Dendritic cell treated with granulocyte-macrophage colony-stimulating factor and Interleukin-4, amounts not matched to agents 40 ng/mL and 50 ng/mL, for 4 days (primary cell): ENCODE measurements around the gene SSNA1.

Experiments used
- H3K27ac Mint-ChIP-seq: one replicate; pipeline ENCODE4 v1.8.0; 2022; ENCODE audit warnings: mild to moderate bottlenecking, mixed read lengths
- H3K27me3 Mint-ChIP-seq: one replicate; pipeline ENCODE4 v1.8.0; 2022; ENCODE audit warnings: mild to moderate bottlenecking, mixed read lengths
- H3K36me3 Mint-ChIP-seq: one replicate; pipeline ENCODE4 v1.8.0; 2022; ENCODE audit warnings: low read depth, mixed read lengths
- H3K4me1 Mint-ChIP-seq: one replicate; pipeline ENCODE4 v1.8.0; 2022; ENCODE audit warnings: low read depth, mixed read lengths
- H3K4me3 Mint-ChIP-seq: one replicate; pipeline ENCODE4 v1.8.0; 2022; ENCODE audit warnings: mild to moderate bottlenecking, moderate library complexity, mixed read lengths
- H3K9me3 Mint-ChIP-seq: one replicate; pipeline ENCODE4 v1.8.0; 2022; ENCODE audit warnings: mixed read lengths
- intact Hi-C: fragments of 100-400 bp; cut with micrococcal nuclease; formaldehyde crosslinking; loops from one replicate; pipeline ENCODE4 v1.15.0; 2022

SSNA1 gene

DNA sequence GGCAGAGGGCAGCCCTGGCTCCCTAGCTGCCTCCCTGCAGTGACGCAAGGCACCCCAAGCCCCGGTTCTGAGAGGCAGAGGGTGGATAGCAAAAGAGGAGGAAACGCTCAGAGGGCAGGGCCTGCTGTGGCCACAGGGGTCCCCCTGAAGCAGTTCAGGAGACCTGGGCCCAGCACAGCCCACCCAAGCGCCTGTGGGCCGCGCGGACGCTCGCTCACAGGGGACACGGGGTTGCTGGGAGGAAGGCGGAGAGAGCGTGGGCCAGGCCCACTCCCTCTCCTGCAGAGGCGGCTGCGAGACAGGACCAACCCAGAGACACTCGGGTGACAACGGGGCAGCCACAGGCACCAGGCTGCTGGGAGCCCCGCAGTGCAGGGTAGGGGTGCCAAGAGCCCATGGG, 8.7 kb upstream of the SSNA1 start:
- Mint-ChIP-seq H3K4me1 (peaks cover 5% of the 10 kb centered on the region), H3K4me3 (no peak overlapping the region), H3K36me3 (peaks cover 79% of the 10 kb centered on the region), H3K27me3 (peaks cover 2% of the 10 kb centered on the region), H3K27ac (no peak overlapping the region), H3K9me3 (no peaks in the 10 kb centered on the region)
- intact Hi-C loops, result loop anchor here (10.0 kb wide), 1 partner anchor 55 kb away; no protein-coding TSS in a partner anchor

GRCh38 chr9:137180491-137180890, 8.0 kb upstream of the SSNA1 start:
- H3K27me3 Mint-ChIP-seq, result peaks cover 2% of the 10 kb centered on the region
- peaks cover 87% of the 10 kb centered on the region for H3K36me3 Mint-ChIP-seq
- intact Hi-C loops, result no loop called here
- no peak overlapping the region for H3K4me3 Mint-ChIP-seq
- H3K27ac Mint-ChIP-seq, result no peak overlapping the region
- peaks cover 7% of the 10 kb centered on the region for H3K4me1 Mint-ChIP-seq
- H3K9me3 Mint-ChIP-seq, result no peaks in the 10 kb centered on the region

DNA sequence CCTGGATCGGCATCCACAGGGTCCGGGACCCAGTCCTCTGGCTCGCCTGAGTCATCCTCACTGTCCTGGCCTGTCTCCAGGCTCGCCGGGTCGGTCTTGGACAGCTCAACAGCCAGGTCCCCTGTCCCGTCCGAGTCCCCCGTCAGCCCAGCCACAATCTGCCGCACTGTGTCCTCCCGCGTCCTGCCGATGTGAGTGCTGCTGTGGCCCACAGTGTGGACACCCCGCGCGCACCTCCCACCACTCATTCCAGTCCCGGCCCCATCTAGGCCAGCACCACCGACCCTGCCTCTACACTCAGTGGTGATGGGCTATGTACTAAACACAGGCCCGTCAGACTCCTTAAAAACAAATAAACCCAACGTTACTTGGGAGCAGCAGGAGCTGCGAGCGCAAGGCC, 6.8 kb upstream of the SSNA1 start:
- no peaks in the 10 kb centered on the region for H3K27me3 Mint-ChIP-seq
- no peaks in the 10 kb centered on the region for H3K9me3 Mint-ChIP-seq
- H3K27ac Mint-ChIP-seq, result no peak overlapping the region
- H3K36me3 Mint-ChIP-seq, result peaks cover 98% of the 10 kb centered on the region
- peaks cover 16% of the 10 kb centered on the region for H3K4me1 Mint-ChIP-seq
- H3K4me3 Mint-ChIP-seq, result no peak overlapping the region
- intact Hi-C loops, result no loop called here

DNA sequence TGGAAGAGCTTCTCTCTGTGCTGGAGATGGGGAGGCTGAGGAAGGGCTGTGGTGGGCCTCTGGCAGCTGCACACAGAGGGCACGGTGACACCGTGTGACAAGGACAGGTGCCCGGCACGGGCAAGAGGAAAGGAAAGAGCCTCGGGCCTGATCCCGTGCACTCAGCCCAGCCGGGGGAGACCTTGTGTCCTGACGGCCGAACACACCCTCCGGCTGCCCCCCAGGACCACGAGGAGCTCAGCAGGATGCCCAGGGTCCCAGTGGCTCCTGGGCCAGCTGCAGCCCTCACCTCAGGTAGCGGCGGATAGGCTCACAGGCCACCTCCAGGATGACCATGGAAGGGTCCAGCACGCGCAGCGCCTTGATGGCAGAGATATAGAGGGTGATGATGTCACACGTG, 5.6 kb upstream of the SSNA1 start:
- peaks cover 95% of the 10 kb centered on the region for H3K36me3 Mint-ChIP-seq
- H3K4me3 Mint-ChIP-seq, result no peak overlapping the region
- H3K27ac Mint-ChIP-seq, result no peak overlapping the region
- intact Hi-C loops, result no loop called here
- peaks cover 28% of the 10 kb centered on the region for H3K4me1 Mint-ChIP-seq
- no peaks in the 10 kb centered on the region for H3K27me3 Mint-ChIP-seq
- H3K9me3 Mint-ChIP-seq, result no peaks in the 10 kb centered on the region

DNA sequence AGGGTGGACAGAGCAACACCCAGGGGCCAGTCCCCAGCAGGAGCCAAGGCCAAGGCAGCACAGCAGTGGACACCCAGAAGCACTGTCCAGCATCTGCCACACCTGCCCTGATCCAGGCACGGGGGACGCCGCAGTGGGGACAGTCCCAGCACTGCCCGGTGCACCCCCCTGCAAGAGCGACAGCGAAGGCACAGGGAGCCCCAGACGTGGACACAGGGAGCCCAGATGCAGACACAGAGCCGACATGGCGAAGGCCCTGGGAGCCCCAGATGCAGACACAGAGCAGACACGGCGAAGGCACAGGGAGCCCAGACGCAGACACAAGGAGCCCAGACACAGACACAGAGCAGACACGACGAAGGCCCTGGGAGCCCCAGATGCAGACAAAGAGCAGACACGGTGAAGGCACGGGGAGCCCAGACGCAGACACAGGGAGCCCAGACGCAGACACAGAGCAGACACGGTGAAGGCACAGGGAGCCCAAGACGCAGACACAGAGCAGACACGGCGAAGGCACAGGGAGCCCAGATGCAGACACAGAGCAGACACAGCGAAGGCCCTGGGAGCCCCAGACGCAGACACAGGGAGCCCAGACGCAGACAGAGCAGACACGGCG, 4.4 kb upstream of the SSNA1 start:
- Mint-ChIP-seq H3K27ac (no peak overlapping the region), H3K27me3 (no peaks in the 10 kb centered on the region), H3K36me3 (peaks cover 95% of the 10 kb centered on the region), H3K4me3 (no peak overlapping the region), H3K9me3 (no peaks in the 10 kb centered on the region), H3K4me1 (peaks cover 32% of the 10 kb centered on the region)
- intact Hi-C loops, result no loop called here

- Mint-ChIP-seq H3K27ac (no peak overlapping the region), H3K36me3 (peaks cover 95% of the 10 kb centered on the region), H3K4me1 (peaks cover 42% of the 10 kb centered on the region), H3K9me3 (no peaks in the 10 kb centered on the region), H3K4me3 (no peak overlapping the region), H3K27me3 (no peaks in the 10 kb centered on the region)
- intact Hi-C loops, result loop anchor here (5.0 kb wide), 1 partner anchor 37 kb away; the partner anchor contains the start of gene RNF208
Observed at GRCh38 chr9:137184881-137185660, 3.4 kb upstream of the SSNA1 start.

GRCh38 chr9:137185921-137186320, 2.6 kb upstream of the SSNA1 start:
- Mint-ChIP-seq H3K4me3 (no peak overlapping the region), H3K27ac (no peak overlapping the region), H3K4me1 (peaks cover 50% of the 10 kb centered on the region), H3K27me3 (no peaks in the 10 kb centered on the region), H3K9me3 (no peaks in the 10 kb centered on the region), H3K36me3 (peaks cover 95% of the 10 kb centered on the region)
- intact Hi-C loops, result loop anchor here (5.0 kb wide), 1 partner anchor 36 kb away; the partner anchor contains the start of gene RNF208

- Mint-ChIP-seq H3K36me3 (peaks cover 95% of the 10 kb centered on the region), H3K4me3 (no peak overlapping the region), H3K4me1 (peaks cover 55% of the 10 kb centered on the region), H3K27ac (no peak overlapping the region), H3K27me3 (no peaks in the 10 kb centered on the region), H3K9me3 (no peaks in the 10 kb centered on the region)
- intact Hi-C loops, result loop anchor here (5.0 kb wide), 1 partner anchor 36 kb away; the partner anchor contains the start of gene RNF208
Observed at GRCh38 chr9:137186385-137186784, 2.1 kb upstream of the SSNA1 start.

DNA sequence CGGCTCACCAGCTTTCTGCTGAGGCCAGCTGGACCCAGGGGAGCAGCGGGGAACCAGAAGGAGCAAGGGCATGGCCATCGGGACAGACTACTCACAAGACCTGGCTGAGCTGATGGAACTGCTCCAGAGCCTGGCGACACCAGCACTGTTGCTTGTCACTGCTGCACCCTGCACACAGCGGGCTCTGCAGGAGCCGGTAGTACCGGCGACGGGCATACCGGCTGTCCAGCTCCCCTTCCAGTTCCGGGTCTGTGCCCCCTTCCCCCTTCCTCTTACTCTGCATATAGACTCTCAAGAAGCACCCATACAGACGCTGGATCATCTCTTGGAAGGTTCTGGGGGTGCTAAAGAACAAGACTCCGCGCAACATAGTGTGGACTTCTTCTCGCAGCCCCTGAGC, 1.1 kb upstream of the SSNA1 start:
- H3K27me3 Mint-ChIP-seq, result no peaks in the 10 kb centered on the region
- H3K4me1 Mint-ChIP-seq, result peaks cover 57% of the 10 kb centered on the region
- peak overlapping the region; percentile 90 for H3K27ac Mint-ChIP-seq
- intact Hi-C loops, result loop anchor here (5.0 kb wide), 1 partner anchor 35 kb away; the partner anchor contains the start of gene RNF208
- peaks cover 95% of the 10 kb centered on the region for H3K36me3 Mint-ChIP-seq
- no peaks in the 10 kb centered on the region for H3K9me3 Mint-ChIP-seq
- H3K4me3 Mint-ChIP-seq, result peak overlapping the region; percentile 96

DNA sequence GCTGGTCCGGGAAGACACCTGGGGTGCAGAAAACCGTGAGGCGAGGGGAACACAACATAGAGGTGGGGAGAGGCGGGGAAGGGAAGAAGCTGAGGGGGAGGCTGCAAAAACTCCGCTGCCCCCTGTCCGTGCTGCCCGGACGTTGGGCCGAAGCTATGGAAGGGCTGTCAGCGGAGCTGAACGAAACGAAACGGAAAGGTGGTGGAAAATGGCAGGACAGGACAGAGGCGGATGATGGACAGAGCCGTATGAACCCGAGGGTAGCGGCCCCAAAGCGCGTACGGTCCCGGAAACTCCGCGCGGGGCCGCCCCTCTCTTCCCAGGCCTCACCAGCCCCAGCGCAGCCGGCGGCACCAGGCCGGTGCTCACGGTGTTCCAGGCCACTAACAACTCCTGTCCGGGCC, 388 bp upstream of the SSNA1 start:
- H3K27ac Mint-ChIP-seq, result peak overlapping the region; percentile 90
- H3K4me1 Mint-ChIP-seq, result peaks cover 62% of the 10 kb centered on the region
- intact Hi-C loops, result loop anchor here (1.0 to 5.0 kb wide), 2 partner anchors 17 to 34 kb away; partner anchors contain the start of genes NDOR1, RNF208 and TMEM203
- peak overlapping the region; percentile 96 for H3K4me3 Mint-ChIP-seq
- no peaks in the 10 kb centered on the region for H3K9me3 Mint-ChIP-seq
- no peaks in the 10 kb centered on the region for H3K27me3 Mint-ChIP-seq
- H3K36me3 Mint-ChIP-seq, result peaks cover 92% of the 10 kb centered on the region

- peak overlapping the region; percentile 96 for H3K4me3 Mint-ChIP-seq
- H3K4me1 Mint-ChIP-seq, result peaks cover 64% of the 10 kb centered on the region
- intact Hi-C loops, result loop anchor here (5.0 kb wide), 1 partner anchor 33 kb away; the partner anchor contains the start of gene RNF208
- peak overlapping the region; percentile 90 for H3K27ac Mint-ChIP-seq
- H3K27me3 Mint-ChIP-seq, result no peaks in the 10 kb centered on the region
- peaks cover 77% of the 10 kb centered on the region for H3K36me3 Mint-ChIP-seq
- H3K9me3 Mint-ChIP-seq, result no peaks in the 10 kb centered on the region
Observed at GRCh38 chr9:137189297-137190295, 1.1 kb downstream of the SSNA1 start.

- intact Hi-C loops, result no loop called here
- peaks cover 76% of the 10 kb centered on the region for H3K36me3 Mint-ChIP-seq
- H3K27ac Mint-ChIP-seq, result peak overlapping the region; percentile 90
- no peaks in the 10 kb centered on the region for H3K9me3 Mint-ChIP-seq
- H3K4me1 Mint-ChIP-seq, result peaks cover 66% of the 10 kb centered on the region
- H3K4me3 Mint-ChIP-seq, result peak overlapping the region; percentile 96
- no peaks in the 10 kb centered on the region for H3K27me3 Mint-ChIP-seq
Observed at GRCh38 chr9:137190315-137190856, 1.9 kb downstream of the SSNA1 start.

GRCh38 chr9:137191245-137191644, 2.8 kb downstream of the SSNA1 start:
- peaks cover 65% of the 10 kb centered on the region for H3K4me1 Mint-ChIP-seq
- no peaks in the 10 kb centered on the region for H3K27me3 Mint-ChIP-seq
- H3K9me3 Mint-ChIP-seq, result no peaks in the 10 kb centered on the region
- peaks cover 73% of the 10 kb centered on the region for H3K36me3 Mint-ChIP-seq
- no peak overlapping the region for H3K27ac Mint-ChIP-seq
- no peak overlapping the region for H3K4me3 Mint-ChIP-seq
- intact Hi-C loops, result no loop called here
